ENCODE results near the gene ARNT2.
A peak's percentile ranks its signal among the peaks of the same experiment; 100 is the strongest.

Gene ARNT2

GRCh38 chr15:80562846-80563245 is 158.7 kb downstream of the ARNT2 start:
- DNase-seq (ENCODE audit: low read depth): no peak
- no peak for TF ChIP-seq CTCF (conservative IDR thresholded peaks at IDR 0.05; ENCODE audit: control insufficient read depth, insufficient read depth, low read depth, low read length)
- H3K4me3 ChIP-seq (ENCODE audit: control insufficient read depth, low read depth, low read length): no peak overlapping the region

- TF ChIP-seq CTCF (conservative IDR thresholded peaks at IDR 0.05; ENCODE audit: control insufficient read depth, insufficient read depth, low read depth, low read length): no peak
- no peak overlapping the region for H3K4me3 ChIP-seq (ENCODE audit: control insufficient read depth, low read depth, low read length)
- no peak for DNase-seq (ENCODE audit: low read depth)
Measured at GRCh38 chr15:80563372-80563997, 159.3 kb downstream of the ARNT2 start.

GRCh38 chr15:80564056-80564455 is 159.9 kb downstream of the ARNT2 start:
- no peak overlapping the region for H3K4me3 ChIP-seq (ENCODE audit: control insufficient read depth, low read depth, low read length)
- DNase-seq (ENCODE audit: low read depth): no peak
- no peak for TF ChIP-seq CTCF (conservative IDR thresholded peaks at IDR 0.05; ENCODE audit: control insufficient read depth, insufficient read depth, low read depth, low read length)

- H3K4me3 ChIP-seq (ENCODE audit: control insufficient read depth, low read depth, low read length): no peak overlapping the region
- no peak for TF ChIP-seq CTCF (conservative IDR thresholded peaks at IDR 0.05; ENCODE audit: control insufficient read depth, insufficient read depth, low read depth, low read length)
- no peak for DNase-seq (ENCODE audit: low read depth)
Measured at GRCh38 chr15:80565398-80565797, 161.2 kb downstream of the ARNT2 start.

GRCh38 chr15:80565988-80566387 is 161.8 kb downstream of the ARNT2 start:
- no peak for DNase-seq (ENCODE audit: low read depth)
- H3K4me3 ChIP-seq (ENCODE audit: control insufficient read depth, low read depth, low read length): no peak overlapping the region
- no peak for TF ChIP-seq CTCF (conservative IDR thresholded peaks at IDR 0.05; ENCODE audit: control insufficient read depth, insufficient read depth, low read depth, low read length)

- peak; percentile 86 for DNase-seq (ENCODE audit: low read depth)
- no peak overlapping the region for H3K4me3 ChIP-seq (ENCODE audit: control insufficient read depth, low read depth, low read length)
- peak; percentile 94 for TF ChIP-seq CTCF (conservative IDR thresholded peaks at IDR 0.05; ENCODE audit: control insufficient read depth, insufficient read depth, low read depth, low read length)
Measured at GRCh38 chr15:80567721-80568157, 163.6 kb downstream of the ARNT2 start.

- TF ChIP-seq CTCF (conservative IDR thresholded peaks at IDR 0.05; ENCODE audit: control insufficient read depth, insufficient read depth, low read depth, low read length): no peak
- DNase-seq (ENCODE audit: low read depth): peak; percentile 67
- no peak overlapping the region for H3K4me3 ChIP-seq (ENCODE audit: control insufficient read depth, low read depth, low read length)
Measured at GRCh38 chr15:80568298-80568697, 164.1 kb downstream of the ARNT2 start.

All from fibroblast of mammary gland (primary cell).